ENCODE results near the gene ARSH.
A peak's percentile ranks its signal among the peaks of the same experiment; 100 is the strongest.
"Not testable (repeated sequence)": the region's sequence is repeated elsewhere in the genome, so short reads cannot be mapped to it uniquely, and the experiment has no call there.

ARSH gene

GRCh38 chrX:2969021-2969420, 37.3 kb upstream of the ARSH start:
- Histone ChIP-seq H2BK5ac (ENCODE audit: low read length) (no peak overlapping the region), H3K23ac (ENCODE audit: low read length) (no peak overlapping the region), H2BK15ac (replicated peaks; ENCODE audit: low read depth) (no peak overlapping the region), H4K8ac (ENCODE audit: low read depth, low read length) (no peak overlapping the region), H3K4me2 (ENCODE audit: low read length) (no peak overlapping the region), H3K18ac (ENCODE audit: low read length) (no peak overlapping the region), H3K27me3 (ENCODE audit: insufficient read depth, low read length, poor library complexity) (no peaks in the 10 kb centered on the region), H3K79me1 (ENCODE audit: low read length) (no peaks in the 10 kb centered on the region), H2BK120ac (ENCODE audit: low read depth, low read length) (no peak overlapping the region), H3K4me1 (ENCODE audit: control insufficient read depth, low read depth, low read length) (no peaks in the 10 kb centered on the region), H3K4ac (ENCODE audit: low read depth, low read length) (no peak overlapping the region), H3K27ac (ENCODE audit: low read depth, low read length) (no peak overlapping the region), H4K5ac (ENCODE audit: low read length) (no peak overlapping the region), H3K9ac (ENCODE audit: low read length) (no peak overlapping the region), H3K4me3 (ENCODE audit: low read length) (no peak overlapping the region), H3K79me2 (ENCODE audit: control insufficient read depth, insufficient read depth, low read length) (no peaks in the 10 kb centered on the region), H3K56ac (ENCODE audit: low read length) (no peak overlapping the region), H2AK5ac (ENCODE audit: low read length) (no peak overlapping the region), H3K36me3 (ENCODE audit: control insufficient read depth, insufficient read depth, low read length) (no peaks in the 10 kb centered on the region)
- WGBS (ENCODE audit: extremely low coverage, insufficient coverage, low lambda C conversion rate) = no CpG with 5 or more reads among the region's 6 CpGs
- DNase-seq = no peak

- Histone ChIP-seq H3K27me3 (ENCODE audit: insufficient read depth, low read length, poor library complexity) (no peaks in the 10 kb centered on the region), H2BK5ac (ENCODE audit: low read length) (no peak overlapping the region), H3K79me2 (ENCODE audit: control insufficient read depth, insufficient read depth, low read length) (no peaks in the 10 kb centered on the region), H3K56ac (ENCODE audit: low read length) (no peak overlapping the region), H3K18ac (ENCODE audit: low read length) (no peak overlapping the region), H3K27ac (ENCODE audit: low read depth, low read length) (no peak overlapping the region), H4K8ac (ENCODE audit: low read depth, low read length) (no peak overlapping the region), H3K4me2 (ENCODE audit: low read length) (no peak overlapping the region), H3K79me1 (ENCODE audit: low read length) (no peaks in the 10 kb centered on the region), H3K36me3 (ENCODE audit: control insufficient read depth, insufficient read depth, low read length) (no peaks in the 10 kb centered on the region), H3K4ac (ENCODE audit: low read depth, low read length) (no peak overlapping the region), H3K9ac (ENCODE audit: low read length) (no peak overlapping the region), H2BK15ac (replicated peaks; ENCODE audit: low read depth) (no peak overlapping the region), H4K5ac (ENCODE audit: low read length) (no peak overlapping the region), H3K23ac (ENCODE audit: low read length) (no peak overlapping the region), H3K4me1 (ENCODE audit: control insufficient read depth, low read depth, low read length) (no peaks in the 10 kb centered on the region), H2AK5ac (ENCODE audit: low read length) (no peak overlapping the region), H3K4me3 (ENCODE audit: low read length) (no peak overlapping the region), H2BK120ac (ENCODE audit: low read depth, low read length) (no peak overlapping the region)
- DNase-seq = no peak
- no CpG with 5 or more reads among the region's 6 CpGs for WGBS (ENCODE audit: extremely low coverage, insufficient coverage, low lambda C conversion rate)
Observed at GRCh38 chrX:2972391-2972790, 34.0 kb upstream of the ARSH start.

GRCh38 chrX:2974961-2975360, 31.4 kb upstream of the ARSH start:
- Histone ChIP-seq H3K4me3 (ENCODE audit: low read length) (no peak overlapping the region), H2BK5ac (ENCODE audit: low read length) (no peak overlapping the region), H2AK5ac (ENCODE audit: low read length) (no peak overlapping the region), H3K4me2 (ENCODE audit: low read length) (no peak overlapping the region), H3K27ac (ENCODE audit: low read depth, low read length) (no peak overlapping the region), H3K4ac (ENCODE audit: low read depth, low read length) (no peak overlapping the region), H2BK15ac (replicated peaks; ENCODE audit: low read depth) (no peak overlapping the region), H4K8ac (ENCODE audit: low read depth, low read length) (no peak overlapping the region), H3K4me1 (ENCODE audit: control insufficient read depth, low read depth, low read length) (no peaks in the 10 kb centered on the region), H2BK120ac (ENCODE audit: low read depth, low read length) (no peak overlapping the region), H3K56ac (ENCODE audit: low read length) (no peak overlapping the region), H3K9ac (ENCODE audit: low read length) (no peak overlapping the region), H3K27me3 (ENCODE audit: insufficient read depth, low read length, poor library complexity) (no peaks in the 10 kb centered on the region), H3K36me3 (ENCODE audit: control insufficient read depth, insufficient read depth, low read length) (no peaks in the 10 kb centered on the region), H3K79me1 (ENCODE audit: low read length) (no peaks in the 10 kb centered on the region), H3K79me2 (ENCODE audit: control insufficient read depth, insufficient read depth, low read length) (no peaks in the 10 kb centered on the region), H3K23ac (ENCODE audit: low read length) (no peak overlapping the region), H4K5ac (ENCODE audit: low read length) (no peak overlapping the region), H3K18ac (ENCODE audit: low read length) (no peak overlapping the region)
- no peak for DNase-seq
- no CpG with 5 or more reads among the region's 1 CpG for WGBS (ENCODE audit: extremely low coverage, insufficient coverage, low lambda C conversion rate)

- not testable (repeated sequence) for H3K27ac ChIP-seq (ENCODE audit: low read depth, low read length); H3K56ac ChIP-seq (ENCODE audit: low read length); H3K4me3 ChIP-seq (ENCODE audit: low read length); H3K18ac ChIP-seq (ENCODE audit: low read length); H3K9ac ChIP-seq (ENCODE audit: low read length); H3K23ac ChIP-seq (ENCODE audit: low read length); H2AK5ac ChIP-seq (ENCODE audit: low read length); H3K79me2 ChIP-seq (ENCODE audit: control insufficient read depth, insufficient read depth, low read length); DNase-seq; H4K8ac ChIP-seq (ENCODE audit: low read depth, low read length); H2BK15ac ChIP-seq (replicated peaks; ENCODE audit: low read depth); H3K27me3 ChIP-seq (ENCODE audit: insufficient read depth, low read length, poor library complexity); H3K4me1 ChIP-seq (ENCODE audit: control insufficient read depth, low read depth, low read length); H3K79me1 ChIP-seq (ENCODE audit: low read length); H2BK120ac ChIP-seq (ENCODE audit: low read depth, low read length); H4K5ac ChIP-seq (ENCODE audit: low read length); H3K36me3 ChIP-seq (ENCODE audit: control insufficient read depth, insufficient read depth, low read length); H2BK5ac ChIP-seq (ENCODE audit: low read length); H3K4me2 ChIP-seq (ENCODE audit: low read length); H3K4ac ChIP-seq (ENCODE audit: low read depth, low read length)
- WGBS (ENCODE audit: extremely low coverage, insufficient coverage, low lambda C conversion rate) = no CpG with 5 or more reads among the region's 4 CpGs
Observed at GRCh38 chrX:2978639-2979038, 27.7 kb upstream of the ARSH start.

- H3K23ac ChIP-seq (ENCODE audit: low read length) = no peak overlapping the region
Observed at GRCh38 chrX:2984342-2984741, 22.0 kb upstream of the ARSH start.

DNA sequence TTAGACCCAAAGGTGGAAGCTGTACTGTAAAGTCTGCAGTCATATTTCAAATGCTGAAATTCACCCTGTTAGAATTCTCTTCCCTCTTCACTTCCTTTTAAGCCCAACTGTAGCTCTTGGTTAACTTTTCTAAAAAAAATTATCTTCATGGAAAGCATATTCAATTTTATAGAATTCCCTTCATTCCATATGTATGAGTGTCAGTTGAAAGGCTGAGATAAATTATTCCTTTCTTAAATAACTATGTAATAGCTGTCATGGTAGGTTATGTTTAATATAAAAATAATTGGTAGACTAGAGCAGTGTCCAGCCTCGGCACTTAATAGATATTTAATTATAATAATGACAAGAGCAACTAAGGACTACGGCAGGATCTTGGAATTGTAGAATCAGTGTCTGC, 16.8 kb upstream of the ARSH start:
- Histone ChIP-seq H4K8ac (ENCODE audit: low read depth, low read length) (no peak overlapping the region), H3K18ac (ENCODE audit: low read length) (no peak overlapping the region), H3K56ac (ENCODE audit: low read length) (no peak overlapping the region), H2AK5ac (ENCODE audit: low read length) (no peak overlapping the region), H2BK15ac (replicated peaks; ENCODE audit: low read depth) (no peak overlapping the region), H2BK5ac (ENCODE audit: low read length) (no peak overlapping the region), H4K5ac (ENCODE audit: low read length) (no peak overlapping the region), H3K79me1 (ENCODE audit: low read length) (no peaks in the 10 kb centered on the region), H3K4ac (ENCODE audit: low read depth, low read length) (no peak overlapping the region), H3K23ac (ENCODE audit: low read length) (no peak overlapping the region), H3K27me3 (ENCODE audit: insufficient read depth, low read length, poor library complexity) (no peaks in the 10 kb centered on the region), H3K4me2 (ENCODE audit: low read length) (no peak overlapping the region), H3K79me2 (ENCODE audit: control insufficient read depth, insufficient read depth, low read length) (no peaks in the 10 kb centered on the region), H3K4me3 (ENCODE audit: low read length) (no peak overlapping the region), H2BK120ac (ENCODE audit: low read depth, low read length) (no peak overlapping the region), H3K36me3 (ENCODE audit: control insufficient read depth, insufficient read depth, low read length) (no peaks in the 10 kb centered on the region), H3K4me1 (ENCODE audit: control insufficient read depth, low read depth, low read length) (no peaks in the 10 kb centered on the region), H3K9ac (ENCODE audit: low read length) (no peak overlapping the region), H3K27ac (ENCODE audit: low read depth, low read length) (no peak overlapping the region)
- no CpG with 5 or more reads among the region's 2 CpGs for WGBS (ENCODE audit: extremely low coverage, insufficient coverage, low lambda C conversion rate)
- no peak for DNase-seq

More at GRCh38 chrX:2984342-2984741, 22.0 kb upstream of the ARSH start:
- Histone ChIP-seq H2BK5ac (ENCODE audit: low read length) (no peak overlapping the region), H3K18ac (ENCODE audit: low read length) (no peak overlapping the region), H3K79me2 (ENCODE audit: control insufficient read depth, insufficient read depth, low read length) (no peaks in the 10 kb centered on the region), H3K56ac (ENCODE audit: low read length) (no peak overlapping the region), H3K4me1 (ENCODE audit: control insufficient read depth, low read depth, low read length) (no peaks in the 10 kb centered on the region), H2AK5ac (ENCODE audit: low read length) (no peak overlapping the region), H3K4me2 (ENCODE audit: low read length) (no peak overlapping the region), H3K79me1 (ENCODE audit: low read length) (no peaks in the 10 kb centered on the region), H4K8ac (ENCODE audit: low read depth, low read length) (no peak overlapping the region), H2BK15ac (replicated peaks; ENCODE audit: low read depth) (no peak overlapping the region), H3K4ac (ENCODE audit: low read depth, low read length) (no peak overlapping the region), H3K27me3 (ENCODE audit: insufficient read depth, low read length, poor library complexity) (no peaks in the 10 kb centered on the region), H3K9ac (ENCODE audit: low read length) (no peak overlapping the region), H2BK120ac (ENCODE audit: low read depth, low read length) (no peak overlapping the region), H3K27ac (ENCODE audit: low read depth, low read length) (no peak overlapping the region), H4K5ac (ENCODE audit: low read length) (no peak overlapping the region), H3K4me3 (ENCODE audit: low read length) (no peak overlapping the region), H3K36me3 (ENCODE audit: control insufficient read depth, insufficient read depth, low read length) (no peaks in the 10 kb centered on the region)
- WGBS (ENCODE audit: extremely low coverage, insufficient coverage, low lambda C conversion rate) = no CpG with 5 or more reads among the region's 4 CpGs
- DNase-seq = peak; percentile 1

All from mesendoderm (in vitro differentiated cells).